ENCODE data around the gene MZB1.

- no peak for TF ChIP-seq CTCF (IDR thresholded peaks at IDR 0.05)
- TF ChIP-seq POLR2A (IDR thresholded peaks at IDR 0.05) = no peak
These were observed 40.3 kb upstream of the MZB1 start for GRCh38 chr5:139430015-139430414.

All from right lobe of liver (tissue), 4 donors.